Breast epithelium (tissue), 3 donors: ENCODE data around the gene CHD5.

Experiments used
- POLR2A ChIP-seq: fragments of 450-650 bp; IDR thresholded peaks from one replicate; pipeline ENCODE4 v1.6.1; 2016; ENCODE audit warnings: antibody characterized with exemption, mild to moderate bottlenecking, moderate library complexity
- POLR2AphosphoS5 ChIP-seq, 3 donors: sonication (generic); formaldehyde crosslinking; IDR thresholded peaks; one replicate each; pipeline ENCODE4 v1.6.1; 2017; ENCODE audit warnings: antibody characterized with exemption in 3 of 3
- TF ChIP-seq, protein P1 (sequence below), 3 donors: fragments of 450-650 bp; IDR thresholded peaks; one replicate each; pipeline ENCODE4 v1.5.1; 2016 to 2017; ENCODE audit warnings: antibody characterized with exemption in 3 of 3, mild to moderate bottlenecking in 3 of 3, moderate library complexity in 3 of 3

DNA sequence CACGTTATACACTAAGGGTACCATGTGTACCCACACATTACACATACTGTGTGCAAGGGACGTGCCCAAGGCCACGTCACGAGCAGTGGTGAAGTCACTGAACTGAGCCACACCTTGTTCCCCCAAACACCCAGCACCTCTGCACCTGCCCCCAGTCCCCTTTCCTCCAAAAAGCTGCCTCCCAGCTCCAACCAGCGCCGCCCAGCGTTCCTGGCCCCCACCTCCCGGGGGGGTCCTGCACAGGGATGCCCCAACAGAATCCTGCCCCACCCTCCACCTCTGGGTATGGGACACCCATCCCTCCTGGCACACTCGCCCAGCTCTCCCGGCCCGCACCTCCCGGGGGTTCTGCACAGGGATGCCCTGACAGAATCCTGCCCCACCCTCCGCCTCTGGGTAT lies 54.1 kb downstream of the CHD5 start:
- TF ChIP-seq, protein P1, sequence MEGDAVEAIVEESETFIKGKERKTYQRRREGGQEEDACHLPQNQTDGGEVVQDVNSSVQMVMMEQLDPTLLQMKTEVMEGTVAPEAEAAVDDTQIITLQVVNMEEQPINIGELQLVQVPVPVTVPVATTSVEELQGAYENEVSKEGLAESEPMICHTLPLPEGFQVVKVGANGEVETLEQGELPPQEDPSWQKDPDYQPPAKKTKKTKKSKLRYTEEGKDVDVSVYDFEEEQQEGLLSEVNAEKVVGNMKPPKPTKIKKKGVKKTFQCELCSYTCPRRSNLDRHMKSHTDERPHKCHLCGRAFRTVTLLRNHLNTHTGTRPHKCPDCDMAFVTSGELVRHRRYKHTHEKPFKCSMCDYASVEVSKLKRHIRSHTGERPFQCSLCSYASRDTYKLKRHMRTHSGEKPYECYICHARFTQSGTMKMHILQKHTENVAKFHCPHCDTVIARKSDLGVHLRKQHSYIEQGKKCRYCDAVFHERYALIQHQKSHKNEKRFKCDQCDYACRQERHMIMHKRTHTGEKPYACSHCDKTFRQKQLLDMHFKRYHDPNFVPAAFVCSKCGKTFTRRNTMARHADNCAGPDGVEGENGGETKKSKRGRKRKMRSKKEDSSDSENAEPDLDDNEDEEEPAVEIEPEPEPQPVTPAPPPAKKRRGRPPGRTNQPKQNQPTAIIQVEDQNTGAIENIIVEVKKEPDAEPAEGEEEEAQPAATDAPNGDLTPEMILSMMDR (IDR thresholded peaks at IDR 0.05), result no peak
- no peak for TF ChIP-seq POLR2AphosphoS5 (IDR thresholded peaks at IDR 0.05)
- TF ChIP-seq POLR2A, result no peak
